Stimulated activated CD8-positive, alpha-beta memory T cell treated with anti-CD3 and anti-CD28 coated beads, Interleukin-12 subunit alpha, Interleukin-12 subunit beta, amount 100 ng/mL, for 24 hours (primary cell): ENCODE results near the gene PPP1R12A.

ENCODE experiments used
- DNase-seq: peaks from one replicate; pipeline ENCODE4 v3.0.0-alpha.2; 2020; ENCODE audit errors: extremely low read depth

The PPP1R12A gene

DNA sequence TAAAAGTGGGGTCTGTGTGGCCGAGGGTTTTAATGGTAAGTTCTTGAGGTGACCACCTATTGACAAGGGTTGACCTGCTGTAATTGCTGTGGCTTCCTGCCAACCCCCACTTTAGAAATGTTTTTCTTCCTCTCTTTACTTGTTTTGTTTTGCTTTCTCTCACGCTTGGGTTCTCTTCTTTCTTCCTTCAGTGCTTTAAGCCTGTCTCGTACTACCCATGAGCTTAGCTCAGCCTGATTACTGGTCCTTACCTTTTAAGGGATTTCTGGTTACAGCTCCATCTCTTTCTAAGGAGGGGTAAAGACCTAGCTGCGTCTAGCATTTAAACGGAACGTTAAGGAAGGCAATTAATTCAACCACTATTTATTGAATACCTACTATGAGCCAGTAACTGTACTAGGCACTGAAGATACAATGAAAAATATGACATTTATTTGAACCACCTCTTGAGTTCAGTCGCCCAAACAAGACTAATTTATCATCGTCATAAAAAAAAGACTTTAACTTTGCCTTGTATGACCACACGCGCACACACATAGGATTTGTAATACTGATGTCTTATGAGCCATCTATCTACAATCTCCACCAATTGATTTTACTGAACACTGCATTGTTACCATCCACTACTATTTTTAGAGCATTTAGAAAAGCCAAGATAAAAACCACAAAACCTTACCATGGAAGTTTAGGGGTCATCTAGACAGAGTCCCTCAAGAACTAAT, 888 bp upstream of the PPP1R12A start:
- no peak for DNase-seq

- peak; percentile 19 for DNase-seq
These were observed 446 bp downstream of the PPP1R12A start for GRCh38 chr12:79934281-79935020.

DNA sequence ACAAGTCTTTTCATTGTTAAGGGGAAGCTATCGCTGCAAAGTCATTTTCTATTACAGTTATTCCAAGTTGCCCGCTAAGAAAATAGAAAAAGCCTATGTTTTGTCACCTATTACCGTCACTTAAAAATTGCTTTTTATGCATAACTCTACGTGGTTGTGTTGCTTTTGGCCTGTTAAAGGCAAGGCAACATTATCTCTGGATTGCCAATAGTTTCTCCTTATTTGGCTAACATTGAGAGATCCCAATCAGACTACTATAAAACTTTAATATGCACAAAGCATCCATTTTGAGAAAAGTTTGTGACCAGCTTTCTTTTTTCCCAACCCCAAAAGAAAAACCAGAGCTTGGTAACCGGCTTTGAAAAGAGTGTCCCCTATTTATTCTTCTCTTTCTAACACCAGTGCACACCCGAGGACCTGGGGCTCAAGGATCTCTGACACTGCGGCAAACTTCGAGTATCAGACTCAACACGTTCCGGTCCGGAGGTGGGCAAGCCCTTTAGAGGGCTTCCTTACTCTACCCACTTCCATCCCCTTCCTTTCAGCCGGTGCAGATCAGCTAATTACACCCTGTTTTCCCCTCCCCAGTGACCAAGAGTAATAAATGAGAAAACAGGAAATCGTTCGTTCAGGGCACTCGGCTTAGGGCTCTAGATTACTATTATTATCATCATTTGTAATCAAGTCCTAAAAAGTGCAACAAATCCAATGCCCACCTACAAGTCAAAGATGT, 1.2 kb downstream of the PPP1R12A start:
- DNase-seq = no peak

DNA sequence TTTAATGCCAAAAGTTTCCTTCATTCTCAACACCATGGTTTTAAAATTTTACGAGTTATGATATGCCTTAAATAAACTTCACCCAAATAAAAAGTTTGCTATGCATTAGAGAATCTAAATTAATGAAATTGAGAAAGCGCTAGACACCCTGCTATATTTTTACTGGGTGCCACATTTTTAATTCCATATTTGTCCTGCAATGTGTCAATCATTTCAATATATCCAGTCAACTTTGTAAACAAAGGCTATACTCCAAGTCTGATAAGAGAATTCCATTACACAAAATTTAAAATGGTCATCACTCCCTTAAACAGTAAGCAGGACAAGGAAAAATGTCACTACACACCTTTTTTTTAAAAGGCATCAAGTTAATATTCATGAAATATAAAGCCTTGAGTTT, 1.9 kb downstream of the PPP1R12A start:
- DNase-seq = no peak

- DNase-seq = no peak
These were observed 2.5 kb downstream of the PPP1R12A start for GRCh38 chr12:79932357-79932756.

DNA sequence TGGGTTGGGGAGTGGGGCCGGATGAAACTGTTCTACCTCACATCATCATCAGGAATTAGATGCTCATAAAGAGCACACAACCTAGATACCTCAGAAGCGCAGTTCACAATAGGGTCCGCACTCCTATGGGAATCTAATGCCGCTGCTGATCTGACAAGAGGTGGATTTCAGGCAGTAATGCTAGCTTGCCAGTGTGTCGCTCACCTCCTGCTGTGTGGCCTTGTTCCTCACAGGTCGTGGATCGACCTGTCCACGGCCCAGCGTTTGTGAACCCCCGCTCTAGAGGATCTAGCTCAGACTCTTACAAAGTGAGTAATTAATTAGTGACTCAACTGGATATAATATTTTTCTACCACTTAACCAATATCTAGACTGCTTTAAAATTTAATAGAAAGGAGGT, 5.8 kb downstream of the PPP1R12A start:
- DNase-seq = no peak

GRCh38 chr12:79927772-79928474, 7.0 kb downstream of the PPP1R12A start:
- peak; percentile 12 for DNase-seq

DNA sequence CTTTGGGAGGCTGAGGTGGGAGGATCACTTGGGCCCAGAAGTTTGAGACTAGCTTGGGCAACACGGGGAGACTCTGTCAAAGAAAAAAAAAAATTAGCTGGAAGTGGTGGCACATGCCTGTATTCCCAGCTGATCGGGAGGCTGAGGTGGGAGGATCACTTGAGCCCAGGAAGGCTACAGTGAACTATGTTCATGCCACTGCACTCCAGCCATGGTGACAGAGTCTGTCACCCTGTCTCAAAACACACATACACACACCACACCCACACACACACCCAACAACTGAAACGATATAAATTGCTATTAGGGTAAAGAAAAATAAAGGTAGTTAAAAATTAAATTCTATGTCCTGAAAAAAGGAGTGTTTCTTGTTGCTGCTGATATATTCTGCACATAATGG, 7.9 kb downstream of the PPP1R12A start:
- DNase-seq = no peak

GRCh38 chr12:79925492-79925891, 9.4 kb downstream of the PPP1R12A start:
- DNase-seq = no peak

GRCh38 chr12:79921786-79922185, 13.1 kb downstream of the PPP1R12A start:
- no peak for DNase-seq

DNA sequence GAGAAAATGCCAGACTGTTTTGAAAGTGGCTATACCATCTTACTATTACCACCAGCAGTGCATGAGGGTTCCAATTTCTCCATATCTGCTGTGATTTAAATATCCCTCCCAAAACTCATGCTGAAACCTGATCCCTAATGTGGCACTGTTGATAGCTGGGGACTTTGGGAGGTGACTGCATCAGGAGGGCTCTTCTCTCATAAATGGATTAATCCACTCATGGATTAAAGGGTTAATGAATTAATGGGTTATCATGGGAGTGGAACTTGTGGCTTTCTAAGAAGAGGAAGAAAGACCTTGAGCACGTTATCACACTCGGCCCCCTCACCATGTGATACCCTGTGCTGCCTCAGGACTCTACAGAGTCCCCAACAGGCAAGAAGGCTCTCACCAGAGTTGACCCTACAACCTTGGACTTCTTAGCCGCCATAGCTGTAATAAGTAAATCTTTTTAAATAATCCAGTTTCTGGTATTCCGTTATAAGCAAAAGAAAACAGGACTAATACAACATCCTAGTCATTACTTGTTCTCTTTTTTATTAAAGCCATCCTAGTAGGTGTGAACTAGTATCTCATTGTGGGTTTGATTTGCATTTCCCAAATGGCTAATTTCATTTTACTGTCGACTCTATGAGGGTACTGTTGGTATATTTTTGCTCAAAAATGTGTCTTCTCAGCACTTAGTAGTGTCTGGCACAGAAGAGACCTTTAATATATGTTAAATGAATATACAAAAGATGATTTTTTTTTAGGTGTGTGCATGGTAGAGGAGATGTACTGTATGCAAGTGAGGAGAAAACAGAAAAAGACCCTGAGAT, 14.3 kb downstream of the PPP1R12A start:
- DNase-seq = no peak

DNA sequence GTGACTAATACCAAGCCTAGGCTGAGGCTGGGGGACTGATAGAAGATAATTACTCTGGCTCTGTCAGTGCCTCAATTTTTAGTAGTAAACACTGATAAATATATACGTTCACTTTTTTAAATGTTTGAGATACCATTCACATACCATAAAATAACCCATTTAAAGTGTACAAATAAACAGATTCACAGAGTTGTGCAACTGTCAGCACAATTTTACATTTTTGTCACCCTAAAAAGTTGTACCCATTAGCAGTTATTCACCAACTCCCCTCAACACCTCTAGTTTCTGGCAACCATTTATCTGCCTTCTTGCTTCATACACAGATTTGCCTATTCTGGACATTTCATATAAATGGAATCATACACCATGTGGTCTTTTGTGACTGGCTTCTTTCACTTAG, 15.1 kb downstream of the PPP1R12A start:
- no peak for DNase-seq

DNA sequence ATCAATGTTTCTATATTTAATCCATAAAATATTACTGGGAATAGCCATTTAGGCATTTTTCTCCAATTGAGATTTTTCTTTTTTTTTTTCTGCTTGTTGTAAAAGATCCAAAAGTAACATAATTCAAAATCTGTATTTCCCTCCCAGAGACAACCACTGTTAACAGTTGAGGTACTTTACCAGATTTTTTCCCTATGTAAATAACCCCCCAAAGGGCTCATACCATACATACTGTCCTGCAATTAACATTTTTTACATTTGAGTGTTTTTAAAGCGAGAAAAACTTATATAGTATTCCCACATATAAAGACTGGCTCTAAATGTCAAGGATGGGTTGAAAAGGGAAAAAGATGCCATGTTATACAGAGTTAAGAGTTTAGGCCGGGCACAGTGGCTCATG, 18.1 kb downstream of the PPP1R12A start:
- DNase-seq = no peak

DNA sequence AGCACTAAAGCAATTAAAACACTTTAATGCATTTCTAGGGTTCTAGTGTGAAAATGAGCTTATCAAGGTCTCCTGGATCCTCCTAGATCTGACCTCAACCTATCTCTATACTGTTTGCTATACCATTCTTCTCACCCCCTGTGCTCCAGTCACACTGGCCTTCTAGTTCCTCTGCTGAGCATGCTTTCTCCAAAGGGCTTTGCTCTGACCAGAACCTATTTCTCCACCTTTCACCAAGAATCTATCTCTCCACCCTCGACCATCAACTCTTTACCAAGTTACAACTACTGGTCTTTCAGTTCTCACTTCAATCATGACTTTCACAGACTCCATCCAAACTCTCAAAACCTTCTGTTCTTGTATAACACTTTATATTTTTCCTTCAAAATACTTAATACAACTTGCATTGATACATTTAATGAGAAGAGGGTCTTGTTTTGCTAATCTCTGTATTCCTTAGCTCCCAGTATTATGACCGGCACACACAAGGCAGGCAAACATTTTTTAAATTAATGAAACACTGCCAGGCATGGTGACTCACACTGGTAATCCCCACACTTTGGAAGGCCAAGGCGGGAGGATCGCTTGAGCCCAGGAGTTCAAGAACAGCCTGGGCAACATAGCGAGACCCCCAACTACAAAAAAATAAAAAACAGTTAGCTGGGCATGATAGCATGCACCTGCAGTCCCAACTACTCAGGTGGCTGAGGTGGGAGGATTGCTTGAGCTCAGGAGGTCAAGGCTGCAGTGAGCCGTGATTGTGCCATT, 22.8 kb downstream of the PPP1R12A start:
- DNase-seq = no peak

DNA sequence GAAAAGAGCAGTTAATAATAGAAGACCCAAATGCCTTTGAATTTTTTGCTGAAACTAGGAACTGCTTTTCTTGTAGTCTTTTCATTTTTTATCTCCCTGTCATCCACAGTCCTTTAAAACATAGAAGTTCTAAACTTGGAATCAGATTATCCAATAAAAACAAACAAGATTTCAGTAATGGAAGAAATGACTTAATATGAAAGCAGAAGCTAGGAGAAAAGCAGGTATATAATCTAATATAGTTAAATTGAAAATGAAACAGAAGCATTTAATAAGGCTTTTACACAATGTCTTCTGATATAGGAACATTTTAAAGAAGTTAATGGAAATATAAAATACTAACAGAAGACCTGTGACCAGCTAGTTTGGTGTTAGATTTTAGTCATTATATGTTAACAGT, 26.5 kb downstream of the PPP1R12A start:
- DNase-seq = no peak

- DNase-seq = no peak
These were observed 33.4 kb downstream of the PPP1R12A start for GRCh38 chr12:79901506-79901905.

- no peak for DNase-seq
These were observed 33.9 kb downstream of the PPP1R12A start for GRCh38 chr12:79900951-79901350.

DNA sequence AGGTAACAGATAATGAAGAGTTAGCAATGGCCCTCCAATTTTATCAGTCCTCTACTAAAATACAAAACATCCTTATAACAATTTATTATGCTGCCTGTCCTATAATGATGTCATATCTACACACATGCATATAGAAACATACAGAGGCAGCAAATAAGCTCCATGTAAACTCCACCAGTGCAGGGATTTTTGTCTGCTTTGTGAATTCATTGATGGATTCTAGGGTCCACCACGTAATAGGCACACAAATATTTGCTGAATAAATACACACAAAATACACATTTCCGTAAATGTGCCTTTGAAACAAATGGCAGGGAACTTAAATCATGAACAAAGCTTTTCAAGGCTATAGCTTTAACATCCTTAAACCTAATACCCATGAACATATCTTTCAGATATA, 34.7 kb downstream of the PPP1R12A start:
- no peak for DNase-seq

- no peak for DNase-seq
These were observed 37.3 kb downstream of the PPP1R12A start for GRCh38 chr12:79897617-79898016.

DNA sequence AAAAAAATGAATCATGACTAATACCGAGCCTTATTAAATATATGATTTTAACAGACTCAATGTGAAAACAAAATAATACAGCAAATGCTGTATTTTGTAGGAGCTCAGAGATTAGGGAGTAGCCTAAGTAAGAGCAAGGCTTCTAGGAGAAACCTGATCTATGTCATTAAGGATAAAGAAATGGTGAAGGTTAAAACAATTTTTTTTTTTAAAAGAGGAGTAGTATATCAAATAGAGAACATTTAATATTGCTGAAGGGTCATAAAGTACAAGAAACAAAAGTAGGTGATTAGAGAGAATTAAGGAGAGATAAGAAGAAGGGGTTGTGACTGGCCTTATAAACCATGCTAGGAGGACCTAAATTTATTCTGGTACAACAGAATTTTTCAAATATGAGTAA, 39.1 kb downstream of the PPP1R12A start:
- no peak for DNase-seq

DNA sequence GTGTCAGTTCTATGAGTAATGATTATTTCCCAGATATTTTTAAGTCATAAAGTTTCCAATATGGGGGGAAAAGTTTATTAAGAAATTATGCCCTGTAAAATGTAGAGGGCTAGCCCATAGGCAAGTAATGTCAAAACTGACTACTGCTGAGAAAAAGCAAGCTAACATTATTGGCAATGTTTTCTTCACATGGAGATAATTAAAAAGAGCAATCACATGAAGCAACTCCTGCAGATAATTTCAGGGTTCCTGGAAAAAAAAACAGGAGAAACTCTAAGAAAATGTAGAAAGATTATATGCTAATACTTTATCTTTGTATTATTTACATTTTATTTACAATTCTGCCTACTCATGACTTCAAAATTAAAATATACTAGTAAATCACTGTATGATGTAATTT, 39.8 kb downstream of the PPP1R12A start:
- no peak for DNase-seq
